GM18526 (cell line): ENCODE measurements around the gene OXTR.

ENCODE experiments used
- POLR2A ChIP-seq: IDR thresholded peaks from 3 replicates; pipeline ENCODE4 v1.6.1; 2011; ENCODE audit not compliant: insufficient read length; ENCODE audit errors: extremely low read depth

The OXTR gene

GRCh38 chr3:8769088-8769822, at the start of gene OXTR:
Gene OXTR (minus strand): TSS chr3:8769613. CDS start chr3:8768187, 1,426 bp downstream.
- TF ChIP-seq POLR2A = peak; percentile 30

DNA sequence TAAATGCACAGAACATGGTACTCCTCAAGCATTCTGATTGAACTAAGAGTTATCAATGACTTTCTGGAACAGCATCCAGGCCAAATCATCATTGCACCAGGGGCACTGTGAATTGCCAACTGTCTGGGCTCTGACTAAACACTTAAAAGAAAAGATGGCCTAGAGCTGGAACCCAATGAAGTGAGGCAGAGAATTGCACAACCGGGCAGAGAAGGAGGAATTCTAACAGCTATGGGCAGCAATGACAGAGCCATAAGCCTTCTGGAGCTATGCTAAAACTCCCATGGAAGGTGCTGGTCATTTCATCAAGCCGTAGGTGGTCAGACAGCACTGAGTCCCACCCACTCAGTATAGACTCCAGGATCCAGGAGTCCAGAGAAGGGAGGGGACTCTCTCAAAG, 48.1 kb upstream of the OXTR start:
- no peak for TF ChIP-seq POLR2A

GRCh38 chr3:8816106-8816505, 46.7 kb upstream of the OXTR start:
- TF ChIP-seq POLR2A = no peak

DNA sequence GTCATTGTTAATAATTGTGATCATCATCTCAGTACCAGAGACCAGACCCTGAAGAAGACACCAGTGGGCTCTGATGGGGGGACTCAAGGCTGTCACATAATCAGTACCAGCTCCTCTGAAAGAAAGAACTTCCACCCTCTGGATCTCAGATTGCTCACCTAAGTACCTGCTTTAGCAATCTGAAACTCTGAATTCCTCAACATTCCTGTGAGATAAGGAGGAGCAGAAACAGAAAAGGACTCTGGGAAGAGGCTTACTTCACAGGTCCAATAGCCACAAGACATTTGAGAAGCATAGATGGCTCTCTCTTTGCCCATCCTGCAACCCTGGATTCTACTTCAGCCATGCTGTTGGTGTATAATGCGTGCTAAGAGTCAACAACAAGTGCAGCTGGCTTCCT, 44.0 kb upstream of the OXTR start:
- no peak for TF ChIP-seq POLR2A

DNA sequence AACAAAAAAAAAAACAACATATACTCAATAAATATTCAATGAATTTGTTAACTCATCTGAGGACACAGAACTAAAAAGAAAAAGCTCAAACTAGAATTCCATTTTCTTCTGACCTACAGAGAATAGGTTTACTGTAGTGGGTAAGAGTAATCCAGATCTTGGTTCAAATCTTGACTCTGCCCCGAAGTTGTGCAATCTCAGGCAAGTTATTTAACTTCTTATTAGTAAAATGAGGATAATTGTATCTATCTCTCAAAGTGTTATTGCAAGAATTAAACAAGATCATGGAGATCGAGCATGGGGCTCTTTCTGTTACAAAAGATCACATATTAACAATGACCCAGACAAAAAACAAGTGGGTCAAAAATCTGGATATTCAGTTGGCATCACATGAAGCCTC, 41.1 kb upstream of the OXTR start:
- no peak for TF ChIP-seq POLR2A

GRCh38 chr3:8805774-8806173, 36.4 kb upstream of the OXTR start:
- TF ChIP-seq POLR2A = no peak

GRCh38 chr3:8802256-8802655, 32.8 kb upstream of the OXTR start:
- TF ChIP-seq POLR2A = no peak

GRCh38 chr3:8800016-8800415, 30.6 kb upstream of the OXTR start:
- TF ChIP-seq POLR2A = no peak

DNA sequence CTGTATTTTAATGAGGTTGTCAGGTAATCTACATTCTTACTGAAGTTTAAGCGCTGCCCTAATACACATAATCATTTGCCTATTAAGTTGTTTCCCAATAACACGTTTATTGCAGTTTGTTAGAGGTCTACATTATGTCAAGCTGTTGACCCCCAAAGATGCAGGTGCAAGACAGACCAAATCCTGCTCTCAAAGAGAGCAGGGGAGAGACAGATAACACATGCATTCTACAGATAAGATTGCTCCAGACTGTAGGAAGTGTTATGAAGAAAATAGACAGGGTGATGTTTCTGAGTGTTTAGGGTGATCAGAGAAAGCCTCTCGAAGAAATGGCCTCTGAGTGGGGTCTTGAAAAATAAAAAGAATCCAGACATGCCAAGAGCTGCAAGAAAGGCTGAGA, 24.8 kb upstream of the OXTR start:
- TF ChIP-seq POLR2A = no peak

DNA sequence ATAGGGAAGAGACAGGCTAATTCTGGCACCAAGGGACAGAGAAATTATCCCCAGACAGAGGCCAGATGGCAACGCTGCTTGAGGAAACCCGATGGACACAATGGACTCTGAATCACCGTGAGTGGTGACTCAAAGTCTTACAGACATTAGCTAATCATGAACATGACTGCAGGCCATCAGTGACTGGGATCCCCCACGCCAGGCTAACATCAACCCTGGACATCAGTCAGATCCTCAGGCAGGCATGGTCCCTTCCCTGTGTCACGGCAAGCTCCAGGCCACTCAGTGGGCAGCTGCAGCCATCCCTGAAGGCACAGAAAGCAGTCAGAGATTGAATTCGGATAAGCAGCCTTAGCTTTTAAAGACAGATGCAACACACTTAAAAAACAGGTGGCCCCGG, 23.8 kb upstream of the OXTR start:
- no peak for TF ChIP-seq POLR2A

DNA sequence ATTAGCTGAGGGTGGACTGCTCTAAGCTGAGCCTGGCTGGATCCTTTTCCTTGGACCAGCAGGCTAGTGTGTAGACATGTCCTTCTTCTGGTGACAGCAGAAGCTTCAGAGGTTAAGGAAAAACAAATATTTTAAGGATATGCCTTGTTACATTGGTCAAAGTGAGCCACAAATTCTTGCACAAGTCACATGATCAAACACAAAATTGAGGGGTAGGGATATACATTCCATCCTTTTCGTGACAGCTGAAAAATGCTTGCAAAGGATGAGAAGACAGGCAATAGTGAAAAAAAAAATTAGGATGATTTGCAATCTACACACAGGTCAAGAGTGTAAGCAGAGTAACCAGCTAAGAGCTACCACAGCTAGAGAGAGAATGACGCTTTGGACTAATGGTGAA, 21.1 kb upstream of the OXTR start:
- no peak for TF ChIP-seq POLR2A

- TF ChIP-seq POLR2A = no peak
Observed at GRCh38 chr3:8784676-8785435, 15.4 kb upstream of the OXTR start.

DNA sequence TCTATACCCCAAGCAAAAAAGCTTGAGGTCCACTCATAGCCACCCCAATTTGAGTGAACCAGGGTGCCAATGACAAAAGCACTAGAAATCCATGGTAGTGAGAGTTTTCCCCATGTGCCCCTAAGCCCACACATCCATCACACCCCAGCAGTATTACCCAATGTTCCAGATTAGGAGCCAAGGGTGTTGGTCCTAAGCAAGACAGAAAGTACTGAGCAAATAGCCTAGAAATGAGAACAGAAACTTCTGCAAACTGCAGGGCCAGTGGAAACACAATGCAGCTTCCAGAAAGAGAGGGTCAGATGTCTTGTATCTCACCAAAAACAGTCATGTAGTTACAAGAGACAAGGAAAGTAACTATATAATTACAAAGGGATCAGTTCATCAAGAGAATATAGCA, 10.9 kb upstream of the OXTR start:
- TF ChIP-seq POLR2A = no peak

- no peak for TF ChIP-seq POLR2A
Observed at GRCh38 chr3:8778475-8778874, 9.1 kb upstream of the OXTR start.

DNA sequence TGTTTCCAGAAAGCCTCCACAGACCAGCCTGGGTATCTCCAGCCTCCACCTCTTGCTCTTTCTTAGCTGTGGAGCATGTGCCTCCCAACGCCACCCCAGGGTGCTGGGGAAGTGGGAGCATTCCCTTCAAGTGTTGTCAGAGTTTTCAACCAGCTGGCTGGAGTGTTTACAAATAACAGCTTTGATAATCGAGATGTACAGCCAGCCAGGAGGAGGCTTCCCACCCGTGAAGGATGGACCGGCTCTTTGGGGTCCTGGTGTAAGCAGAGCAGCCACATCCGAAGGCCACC, 8.5 kb upstream of the OXTR start:
- no peak for TF ChIP-seq POLR2A

- no peak for TF ChIP-seq POLR2A
Observed at GRCh38 chr3:8777201-8777977, 8.0 kb upstream of the OXTR start.
